Esophagus squamous epithelium (tissue), 5 donors: ENCODE data around the gene LIMCH1. TPM values are rescaled to one million over a fixed set of nuclear protein-coding genes. Genes with fewer than 3 reads are reported as not detected.
"Not testable (repeated sequence)": the region's sequence is repeated elsewhere in the genome, so short reads cannot be mapped to it uniquely, and the experiment has no call there.

Source experiments
- DNase-seq: peaks from one replicate; lab custom pipeline; 2025; lab: John Stamatoyannopoulos, UW
- H3K27ac ChIP-seq, 4 donors: fragments of 200-600 bp; sonication (generic); one replicate each; pipeline ENCODE4 v1.5.1; 2016 to 2019; ENCODE audit warnings: mild to moderate bottlenecking in 1 of 4
- H3K27me3 ChIP-seq, 4 donors: fragments of 200-600 bp; sonication (generic); 1 replicate in 3 of 4; 2 replicates in 1 of 4; pipeline versions ENCODE4 v1.5.1 to v1.6.0; 2017 to 2021; ENCODE audit warnings: antibody characterized with exemption in 1 of 4
- H3K36me3 ChIP-seq, 3 donors: fragments of 200-600 bp; sonication (generic); one replicate each; pipeline ENCODE4 v1.5.1; 2016 to 2019
- H3K4me1 ChIP-seq, 3 donors: fragments of 200-600 bp; sonication (generic); one replicate each; pipeline ENCODE4 v1.5.1; 2017 to 2019
- H3K4me3 ChIP-seq, 4 donors: fragments of 200-600 bp; sonication (generic); 1 replicate in 3 of 4; 2 replicates in 1 of 4; pipeline ENCODE4 v1.5.1; 2016 to 2019; ENCODE audit warnings: mild to moderate bottlenecking in 2 of 4, moderate library complexity in 1 of 4
- H3K9me3 ChIP-seq, 3 donors: fragments of 200-600 bp; sonication (generic); one replicate each; pipeline ENCODE4 v1.5.1; 2016 to 2019
- POLR2A ChIP-seq, 4 donors: fragments of 450-650 bp; IDR thresholded peaks; one replicate each; pipeline ENCODE4 v1.6.1; 2017; ENCODE audit warnings: antibody characterized with exemption in 4 of 4, mild to moderate bottlenecking in 4 of 4, moderate library complexity in 3 of 4
- WGBS, 2 donors: methylation state at CpG; one replicate each; pipeline ENCODE4 v1.1.5; 2018; 5-methylcytosine and 5-hydroxymethylcytosine counted together
- intact Hi-C: fragments of 100-400 bp; cut with DNase I; formaldehyde crosslinking; loops from one replicate; pipeline ENCODE4 v1.15.0; 2022
- total RNA-seq, 4 donors: library from RNA; depleted of rRNA; stranded (reverse); fragments of >200 nt; gene quantifications; one replicate each; pipeline ENCODE4 v1.1.0, GENCODE V29; 2016
- TF ChIP-seq, protein P1 (sequence below), 6 experiments: fragments of 450-650 bp in 4 of 6; fragments of 200-600 bp in 2 of 6; sonication (generic) in 2 of 6; IDR thresholded peaks; one replicate each; pipeline ENCODE4 v1.5.1; 2016 to 2019; ENCODE audit warnings: antibody characterized with exemption in 6 of 6, mild to moderate bottlenecking in 4 of 6, moderate library complexity in 4 of 6
- donor health status: DM: yes; HTN: yes; CAD: no.

The LIMCH1 gene
- total RNA-seq, 4 donors from 2014 or later: 9.8 to 19.1 (median 13.1) TPM

DNA sequence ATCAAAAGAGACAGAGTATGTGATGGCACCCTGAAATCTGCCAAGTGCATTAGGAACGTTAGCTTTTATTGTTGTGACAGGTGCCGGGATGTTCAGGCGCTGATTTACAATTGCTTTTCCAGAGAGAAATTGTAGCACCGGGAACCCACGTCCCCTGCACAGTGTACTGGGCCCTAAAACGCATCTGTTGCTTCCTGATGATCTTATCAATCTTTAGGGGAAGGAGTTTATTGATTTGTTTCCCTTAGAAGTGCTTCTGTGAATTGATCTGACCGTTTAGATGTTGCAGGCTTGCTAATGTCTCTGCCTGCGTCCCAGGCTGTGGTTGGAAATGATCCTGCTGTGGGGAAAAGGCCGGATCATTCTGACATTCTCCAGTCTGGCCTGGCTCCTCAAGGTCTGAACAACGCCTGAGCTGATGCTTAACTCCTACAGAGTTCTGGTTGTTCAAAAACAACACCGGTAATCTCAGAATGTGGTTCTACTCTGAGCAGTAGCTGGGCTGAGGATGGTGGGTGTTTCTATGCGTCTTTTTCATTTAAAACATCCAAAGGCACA is 193.7 kb downstream of the LIMCH1 start:
- TF ChIP-seq, protein P1, sequence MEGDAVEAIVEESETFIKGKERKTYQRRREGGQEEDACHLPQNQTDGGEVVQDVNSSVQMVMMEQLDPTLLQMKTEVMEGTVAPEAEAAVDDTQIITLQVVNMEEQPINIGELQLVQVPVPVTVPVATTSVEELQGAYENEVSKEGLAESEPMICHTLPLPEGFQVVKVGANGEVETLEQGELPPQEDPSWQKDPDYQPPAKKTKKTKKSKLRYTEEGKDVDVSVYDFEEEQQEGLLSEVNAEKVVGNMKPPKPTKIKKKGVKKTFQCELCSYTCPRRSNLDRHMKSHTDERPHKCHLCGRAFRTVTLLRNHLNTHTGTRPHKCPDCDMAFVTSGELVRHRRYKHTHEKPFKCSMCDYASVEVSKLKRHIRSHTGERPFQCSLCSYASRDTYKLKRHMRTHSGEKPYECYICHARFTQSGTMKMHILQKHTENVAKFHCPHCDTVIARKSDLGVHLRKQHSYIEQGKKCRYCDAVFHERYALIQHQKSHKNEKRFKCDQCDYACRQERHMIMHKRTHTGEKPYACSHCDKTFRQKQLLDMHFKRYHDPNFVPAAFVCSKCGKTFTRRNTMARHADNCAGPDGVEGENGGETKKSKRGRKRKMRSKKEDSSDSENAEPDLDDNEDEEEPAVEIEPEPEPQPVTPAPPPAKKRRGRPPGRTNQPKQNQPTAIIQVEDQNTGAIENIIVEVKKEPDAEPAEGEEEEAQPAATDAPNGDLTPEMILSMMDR (IDR thresholded peaks at IDR 0.05): no peak
- TF ChIP-seq POLR2A (IDR thresholded peaks at IDR 0.05): no peak
- peaks cover 0 to 58% (median 0%) of the 10 kb centered on the region in 4 donors for H3K27me3 ChIP-seq
- no peaks in the 10 kb centered on the region for H3K4me1 ChIP-seq
- intact Hi-C loops: no loop called here
- DNase-seq: no peak
- no peaks in the 10 kb centered on the region for H3K36me3 ChIP-seq
- H3K9me3 ChIP-seq: no peaks in the 10 kb centered on the region
- H3K27ac ChIP-seq: no peak overlapping the region
- WGBS, 2 donors: 45 to 47% methylated on average over 10 to 12 of the region's 12 CpGs
- H3K4me3 ChIP-seq: no peak overlapping the region

DNA sequence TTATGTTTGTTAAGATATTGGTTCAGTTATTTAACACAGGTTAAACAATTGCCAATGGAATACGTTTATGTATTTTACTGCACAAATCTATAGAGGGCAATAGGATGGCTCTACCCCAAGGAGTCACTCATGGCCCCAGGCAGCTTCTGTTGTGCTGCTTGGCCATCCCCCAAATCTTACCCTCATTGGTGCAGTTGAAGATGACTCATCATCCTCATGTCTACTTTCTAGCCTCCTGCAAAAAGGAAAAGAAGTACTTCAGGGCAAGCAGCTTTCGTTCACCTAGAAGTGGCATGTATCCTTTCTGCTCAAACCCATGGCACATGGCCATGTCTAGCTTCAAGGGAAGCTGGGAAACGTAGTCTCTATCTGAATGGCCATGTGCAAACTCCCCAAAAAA is 196.4 kb downstream of the LIMCH1 start:
- no peaks in the 10 kb centered on the region for H3K4me1 ChIP-seq
- H3K27ac ChIP-seq: no peak overlapping the region
- peaks cover 0 to 56% (median 0%) of the 10 kb centered on the region in 4 donors for H3K27me3 ChIP-seq
- DNase-seq: no peak
- TF ChIP-seq, protein P1 (IDR thresholded peaks at IDR 0.05): no peak
- TF ChIP-seq POLR2A (IDR thresholded peaks at IDR 0.05): no peak
- intact Hi-C loops: no loop called here
- 39 to 55% methylated on average over 3 of the region's 3 CpGs for WGBS, 2 donors
- no peaks in the 10 kb centered on the region for H3K36me3 ChIP-seq
- H3K9me3 ChIP-seq: no peaks in the 10 kb centered on the region
- H3K4me3 ChIP-seq: no peak overlapping the region

DNA sequence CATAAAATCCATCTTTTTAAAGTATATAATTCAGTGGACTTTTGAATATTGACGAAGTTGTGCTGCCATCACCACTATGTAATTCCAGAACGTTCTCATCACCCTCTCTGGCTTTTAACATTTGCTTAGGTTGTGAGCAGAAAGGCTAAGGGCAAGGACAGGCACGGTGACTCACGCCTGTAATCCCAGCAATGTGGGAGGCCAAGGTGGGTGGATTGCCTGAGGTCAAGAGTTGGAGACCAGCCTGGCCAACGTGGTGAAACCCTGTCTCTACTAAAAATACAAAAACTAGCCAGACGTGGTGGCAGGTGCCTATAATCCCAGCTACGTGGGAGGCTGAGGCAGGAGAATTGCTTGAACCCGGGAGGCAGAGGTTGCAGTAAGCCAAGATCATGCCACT is 199.5 kb downstream of the LIMCH1 start:
- H3K4me1 ChIP-seq, intact Hi-C loops, H3K27ac ChIP-seq, H3K4me3 ChIP-seq, H3K36me3 ChIP-seq, H3K9me3 ChIP-seq, DNase-seq: not testable (repeated sequence)
- H3K27me3 ChIP-seq: peaks cover 0 to 75% (median 0%) of the 10 kb centered on the region in 4 donors
- 41 to 54% methylated on average over 8 of the region's 8 CpGs for WGBS, 2 donors

DNA sequence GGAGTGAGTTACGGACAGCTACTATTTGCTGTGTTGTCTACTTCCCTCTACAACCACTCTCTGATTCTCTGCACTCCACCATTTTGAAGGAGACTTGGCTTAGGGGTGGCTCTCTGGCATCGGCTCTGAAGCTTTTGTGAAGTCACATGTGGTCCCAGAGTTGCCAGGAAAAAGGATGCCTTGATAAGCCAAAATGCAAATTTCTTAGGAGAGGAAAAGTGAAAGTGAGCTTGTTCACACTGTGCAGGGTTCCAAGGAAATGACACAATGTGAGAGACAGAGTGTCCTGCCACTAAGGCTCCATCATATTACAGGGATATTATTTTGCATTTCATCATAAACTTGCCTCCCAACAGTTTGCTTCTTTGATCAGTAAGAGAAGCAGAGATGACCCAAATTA is 203.4 kb downstream of the LIMCH1 start:
- TF ChIP-seq, protein P1 (IDR thresholded peaks at IDR 0.05): no peak
- no peak for TF ChIP-seq POLR2A (IDR thresholded peaks at IDR 0.05)
- Histone ChIP-seq H3K4me1 (peaks cover 0 to 17% (median 0%) of the 10 kb centered on the region in 3 donors), H3K4me3 (no peak overlapping the region), H3K27me3 (peaks cover 8 to 98% (median 10%) of the 10 kb centered on the region in 4 donors), H3K36me3 (no peaks in the 10 kb centered on the region), H3K27ac (no peak overlapping the region), H3K9me3 (peaks cover 0 to 5% (median 0%) of the 10 kb centered on the region in 3 donors)
- no peak for DNase-seq
- 51 to 72% methylated on average over 2 of the region's 2 CpGs for WGBS, 2 donors
- intact Hi-C loops: no loop called here

DNA sequence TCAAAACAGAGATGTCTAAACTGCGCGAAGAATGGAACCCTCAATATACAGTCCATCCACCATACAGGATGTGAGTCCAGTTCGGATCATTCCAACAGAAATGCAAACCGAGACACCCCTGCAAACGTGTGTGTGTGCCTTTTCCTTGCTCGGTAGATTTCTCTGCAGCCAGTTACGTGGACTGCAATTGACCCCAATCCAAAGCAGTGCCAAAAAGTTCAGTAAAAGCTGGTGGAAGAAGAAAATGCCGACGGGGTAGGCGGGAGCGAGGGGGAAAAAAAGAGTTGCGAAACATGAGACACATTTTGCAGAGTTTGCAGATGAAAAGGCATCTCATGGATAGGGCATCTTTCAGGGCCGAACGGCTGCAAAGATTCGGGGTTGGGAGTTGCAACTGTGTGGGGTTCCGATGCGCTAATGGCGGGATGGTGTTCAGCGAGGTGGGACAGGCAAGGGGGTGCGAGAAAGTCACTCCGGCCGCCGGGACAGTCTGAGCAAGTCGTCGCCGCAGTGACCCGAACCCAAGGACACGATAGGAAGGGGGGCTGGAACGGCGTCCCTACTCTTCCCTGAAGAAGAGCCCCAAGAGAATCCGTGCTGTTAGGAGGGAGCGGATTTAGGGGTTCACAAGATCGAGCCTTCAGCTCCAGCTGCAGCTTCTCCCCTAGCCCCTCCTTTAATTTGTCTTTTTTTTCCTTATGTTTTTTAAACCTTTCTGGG is 206.8 kb downstream of the LIMCH1 start:
- TF ChIP-seq, protein P1 (IDR thresholded peaks at IDR 0.05): no peak
- TF ChIP-seq POLR2A (IDR thresholded peaks at IDR 0.05): no peak
- WGBS, 2 donors: 15 to 17% methylated on average over 32 to 33 of the region's 33 CpGs
- Histone ChIP-seq H3K27ac (no peak overlapping the region), H3K4me1 (peaks cover 0 to 29% (median 0%) of the 10 kb centered on the region in 3 donors), H3K36me3 (no peaks in the 10 kb centered on the region), H3K9me3 (peaks cover 0 to 5% (median 0%) of the 10 kb centered on the region in 3 donors), H3K27me3 (peaks cover 16 to 100% (median 31%) of the 10 kb centered on the region in 4 donors), H3K4me3 (no peak overlapping the region)
- intact Hi-C loops: no loop called here
- DNase-seq: no peak
